Vagina (tissue), 2 donors: Measurements from ENCODE around the gene PARS2. TPM values are rescaled to one million over a fixed set of nuclear protein-coding genes. Genes with fewer than 3 reads are reported as not detected.

ENCODE experiments used
- DNase-seq, 2 donors: peaks; one replicate each; pipeline ENCODE4 v3.0.0-alpha.2; 2017; ENCODE audit errors: extremely low spot score in 2 of 2
- H3K27ac ChIP-seq: fragments of 200-600 bp; sonication (generic); one replicate; pipeline ENCODE4 v1.5.1; 2019
- H3K27me3 ChIP-seq: fragments of 200-600 bp; sonication (generic); one replicate; pipeline ENCODE4 v1.5.1; 2019
- H3K36me3 ChIP-seq, 2 donors: fragments of 200-600 bp; sonication (generic); one replicate each; pipeline ENCODE4 v1.5.1; 2017 to 2019
- H3K4me1 ChIP-seq: fragments of 200-600 bp; sonication (generic); one replicate; pipeline ENCODE4 v1.5.1; 2019
- H3K4me3 ChIP-seq, 2 donors: fragments of 200-600 bp; sonication (generic); 1 replicate in 1 of 2; 2 replicates in 1 of 2; pipeline ENCODE4 v1.5.1; 2016 to 2019
- H3K9me3 ChIP-seq: fragments of 200-600 bp; sonication (generic); one replicate; pipeline ENCODE4 v1.5.1; 2019
- CTCF ChIP-seq, 3 experiments: fragments of 450-650 bp in 2 of 3; fragments of 200-600 bp in 1 of 3; sonication (generic) in 1 of 3; IDR thresholded peaks; one replicate each; pipeline ENCODE4 v1.5.1; 2017 to 2019; ENCODE audit warnings: antibody characterized with exemption in 3 of 3, mild to moderate bottlenecking in 2 of 3, moderate library complexity in 2 of 3
- POLR2A ChIP-seq, 2 donors: fragments of 450-650 bp; IDR thresholded peaks; one replicate each; pipeline ENCODE4 v1.6.1; 2017; ENCODE audit warnings: antibody characterized with exemption in 2 of 2, mild to moderate bottlenecking in 2 of 2, moderate library complexity in 2 of 2
- POLR2AphosphoS5 ChIP-seq, 2 donors: sonication (generic); formaldehyde crosslinking; IDR thresholded peaks; one replicate each; pipeline ENCODE4 v1.9.0; 2017; ENCODE audit warnings: antibody characterized with exemption in 2 of 2, mild to moderate bottlenecking in 2 of 2, low read depth in 1 of 2; ENCODE audit not compliant: insufficient read depth in 1 of 2
- intact Hi-C: fragments of 100-400 bp; cut with DNase I; formaldehyde crosslinking; loops from one replicate; pipeline ENCODE4 v1.15.1; 2023
- total RNA-seq: library from RNA; depleted of rRNA; stranded (reverse); fragments of >200 nt; gene quantifications from one replicate; pipeline ENCODE4 v1.2.3, GENCODE V29; 2016

PARS2 gene
- total RNA-seq, 1 donor from 2014 or later = 5.2 TPM

DNA sequence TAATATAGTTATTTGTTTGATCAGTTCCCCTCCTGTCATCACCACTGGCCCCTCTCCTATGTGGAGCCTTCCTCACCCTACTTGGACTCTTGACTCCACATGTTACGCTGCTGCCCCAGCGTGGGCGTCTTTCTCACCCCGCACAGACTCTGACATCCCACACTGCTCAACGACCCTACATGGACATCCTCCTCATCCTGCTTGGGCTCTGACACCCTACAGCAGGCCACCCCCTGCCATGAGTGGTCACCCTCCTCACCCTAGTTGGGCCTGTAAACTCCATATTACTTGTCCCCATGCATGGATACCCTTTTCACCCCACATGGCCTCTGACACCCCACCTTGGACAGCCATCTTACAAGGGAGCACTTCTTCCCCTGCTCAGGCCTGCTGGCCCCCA is 27.6 kb downstream of the PARS2 start:
- peaks cover 0 to 59% of the 10 kb centered on the region in 2 donors for H3K36me3 ChIP-seq
- TF ChIP-seq POLR2AphosphoS5 (IDR thresholded peaks at IDR 0.05; ENCODE audit: insufficient read depth in 1 of 2, low read depth in 1 of 2) (no peak), CTCF (IDR thresholded peaks at IDR 0.05) (no peak), POLR2A (IDR thresholded peaks at IDR 0.05) (no peak)
- H3K27ac ChIP-seq = no peak overlapping the region
- no peaks in the 10 kb centered on the region for H3K27me3 ChIP-seq
- no peak overlapping the region for H3K4me3 ChIP-seq
- no peaks in the 10 kb centered on the region for H3K9me3 ChIP-seq
- no peaks in the 10 kb centered on the region for H3K4me1 ChIP-seq
- intact Hi-C loops = no loop called here
- no peak for DNase-seq

- Histone ChIP-seq H3K4me1 (no peaks in the 10 kb centered on the region), H3K9me3 (no peaks in the 10 kb centered on the region), H3K27ac (no peak overlapping the region), H3K27me3 (no peaks in the 10 kb centered on the region), H3K36me3 (peaks cover 0 to 62% of the 10 kb centered on the region in 2 donors), H3K4me3 (no peak overlapping the region)
- intact Hi-C loops = no loop called here
- DNase-seq = no peak
- TF ChIP-seq POLR2AphosphoS5 (IDR thresholded peaks at IDR 0.05; ENCODE audit: insufficient read depth in 1 of 2, low read depth in 1 of 2) (no peak), POLR2A (IDR thresholded peaks at IDR 0.05) (no peak), CTCF (IDR thresholded peaks at IDR 0.05) (no peak)
Observed at GRCh38 chr1:54728027-54728426, 36.3 kb downstream of the PARS2 start.

DNA sequence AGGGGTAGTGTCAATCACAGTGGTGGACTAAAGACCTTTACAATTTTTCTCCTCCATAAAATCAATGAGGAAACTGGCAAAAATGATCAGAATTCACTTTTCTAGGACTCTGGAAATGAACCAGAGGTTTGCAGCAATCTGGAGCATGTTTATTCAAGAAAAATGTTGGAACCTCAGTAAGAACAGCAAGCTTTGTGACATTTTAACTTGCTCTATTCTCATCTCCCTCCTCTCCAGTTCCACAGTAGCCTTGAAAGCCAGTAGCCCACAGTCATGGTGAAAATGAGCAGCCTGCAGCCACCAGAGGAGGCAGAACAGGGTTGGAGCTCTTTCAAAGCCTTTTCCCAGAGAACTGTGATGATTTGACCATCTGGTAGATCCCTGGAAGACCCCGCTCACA is 39.6 kb downstream of the PARS2 start:
- DNase-seq = no peak
- H3K4me3 ChIP-seq = no peak overlapping the region
- H3K4me1 ChIP-seq = no peaks in the 10 kb centered on the region
- TF ChIP-seq POLR2A (IDR thresholded peaks at IDR 0.05) (no peak), POLR2AphosphoS5 (IDR thresholded peaks at IDR 0.05; ENCODE audit: insufficient read depth in 1 of 2, low read depth in 1 of 2) (no peak), CTCF (IDR thresholded peaks at IDR 0.05) (no peak)
- H3K27me3 ChIP-seq = no peaks in the 10 kb centered on the region
- H3K9me3 ChIP-seq = no peaks in the 10 kb centered on the region
- no peak overlapping the region for H3K27ac ChIP-seq
- intact Hi-C loops = no loop called here
- H3K36me3 ChIP-seq = peaks cover 0 to 71% of the 10 kb centered on the region in 2 donors

DNA sequence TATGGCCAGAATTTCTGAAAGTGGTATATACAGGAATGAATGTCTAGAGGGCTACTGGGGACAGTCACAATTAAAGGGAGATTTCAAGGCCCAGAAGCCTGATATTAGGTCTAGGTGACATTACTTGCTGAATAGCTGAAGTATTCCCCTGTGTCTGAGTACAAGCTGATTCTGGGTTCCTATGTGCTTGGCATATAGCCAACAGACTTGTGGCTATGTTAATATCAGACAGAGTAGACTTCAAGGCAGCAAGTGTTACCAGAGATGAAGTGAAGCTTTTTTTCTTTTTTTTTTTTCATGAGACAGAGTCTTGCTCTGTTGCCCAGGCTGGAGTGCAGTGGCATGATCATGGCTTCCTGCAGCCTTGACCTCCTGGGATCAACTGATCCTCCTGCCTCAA is 40.3 kb downstream of the PARS2 start:
- Histone ChIP-seq H3K4me3 (no peak overlapping the region), H3K27ac (no peak overlapping the region), H3K4me1 (no peaks in the 10 kb centered on the region), H3K36me3 (peaks cover 0 to 68% of the 10 kb centered on the region in 2 donors), H3K27me3 (no peaks in the 10 kb centered on the region), H3K9me3 (no peaks in the 10 kb centered on the region)
- no peak for DNase-seq
- TF ChIP-seq CTCF (IDR thresholded peaks at IDR 0.05) (no peak), POLR2AphosphoS5 (IDR thresholded peaks at IDR 0.05; ENCODE audit: insufficient read depth in 1 of 2, low read depth in 1 of 2) (no peak), POLR2A (IDR thresholded peaks at IDR 0.05) (no peak)
- intact Hi-C loops = no loop called here

DNA sequence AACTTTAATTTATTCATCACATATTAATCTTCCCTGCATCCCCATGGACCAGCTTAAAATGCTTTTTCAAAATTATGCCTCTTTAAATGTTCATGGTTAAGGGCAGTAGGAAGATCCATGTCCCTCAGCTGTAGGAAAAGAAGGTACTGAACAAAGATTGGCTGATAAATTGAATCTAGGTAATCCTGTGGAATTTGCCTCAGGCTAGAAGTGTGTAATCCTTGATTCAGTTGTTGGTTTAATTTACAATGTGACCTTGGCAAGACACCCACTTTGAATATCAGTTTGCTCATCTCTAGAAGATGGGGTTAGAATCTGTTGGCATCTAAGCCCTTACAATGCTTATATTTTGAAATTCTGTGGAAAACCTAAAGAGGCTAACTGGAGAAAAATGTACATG is 42.6 kb downstream of the PARS2 start:
- TF ChIP-seq POLR2AphosphoS5 (IDR thresholded peaks at IDR 0.05; ENCODE audit: insufficient read depth in 1 of 2, low read depth in 1 of 2) = no peak
- no peak for TF ChIP-seq CTCF (IDR thresholded peaks at IDR 0.05)
- no peak for TF ChIP-seq POLR2A (IDR thresholded peaks at IDR 0.05)

More for the DNA sequence above, 42.6 kb downstream of the PARS2 start:
- Histone ChIP-seq H3K27ac (no peak overlapping the region), H3K9me3 (no peaks in the 10 kb centered on the region), H3K36me3 (peaks cover 0 to 72% of the 10 kb centered on the region in 2 donors), H3K27me3 (no peaks in the 10 kb centered on the region), H3K4me1 (peaks cover 8% of the 10 kb centered on the region), H3K4me3 (no peak overlapping the region)
- intact Hi-C loops = no loop called here
- DNase-seq = no peak
